Keratinocyte (primary cell): ENCODE results near the gene APOA5. TPM values are rescaled to one million over a fixed set of nuclear protein-coding genes. Genes with fewer than 3 reads are reported as not detected.

Experiments
- DNase-seq: peaks from one replicate; pipeline ENCODE4 v3.0.0-alpha.2; 2011; ENCODE audit warnings: low read depth, missing footprints, low spot score
- FAIRE-seq: peaks from 2 replicates; lab custom pipeline; 2011; peaks lifted over from hg19 to GRCh38; lab: Jason Lieb, UNC
- H2AFZ ChIP-seq: 2 replicates; pipeline ENCODE4 v1.6.0; 2012; ENCODE audit warnings: low read length, control low read depth, inconsistent platforms; ENCODE audit not compliant: control insufficient read depth
- H3K27ac ChIP-seq: 2 replicates; pipeline ENCODE4 v1.5.1; 2011; ENCODE audit warnings: low read length; ENCODE audit not compliant: control insufficient read depth, insufficient read depth
- H3K27me3 ChIP-seq: 3 replicates; pipeline ENCODE4 v1.6.0; 2011; ENCODE audit warnings: low read length; ENCODE audit not compliant: control insufficient read depth, insufficient read depth; ENCODE audit errors: extremely low read depth
- H3K36me3 ChIP-seq, 2 experiments: 2 replicates in 1 of 2; 3 replicates in 1 of 2; pipeline ENCODE4 v1.5.1; 2011; ENCODE audit warnings: low read length in 2 of 2, mild to moderate bottlenecking in 1 of 2; ENCODE audit not compliant: control insufficient read depth in 2 of 2, insufficient read depth in 2 of 2; ENCODE audit errors: extremely low read depth in 1 of 2
- H3K4me1 ChIP-seq: 3 replicates; pipeline ENCODE4 v1.5.1; 2011; ENCODE audit warnings: low read length; ENCODE audit not compliant: control insufficient read depth, insufficient read depth; ENCODE audit errors: extremely low read depth
- H3K4me2 ChIP-seq: 3 replicates; pipeline ENCODE4 v1.6.0; 2011; ENCODE audit warnings: low read depth, low read length; ENCODE audit not compliant: control insufficient read depth, insufficient read depth; ENCODE audit errors: extremely low read depth
- H3K4me3 ChIP-seq, 3 experiments: fragments of 200-600 bp in 1 of 3; sonication (generic) in 1 of 3; 2 replicates in 2 of 3; 3 replicates in 1 of 3; pipeline ENCODE4 v1.5.1; 2011 to 2016; ENCODE audit warnings: low read length in 3 of 3, mild to moderate bottlenecking in 3 of 3, control low read depth in 2 of 3, inconsistent platforms in 1 of 3, low read depth in 1 of 3, mixed read lengths in 1 of 3, mixed run types in 1 of 3, moderate library complexity in 1 of 3; ENCODE audit not compliant: control insufficient read depth in 2 of 3, insufficient read depth in 2 of 3; ENCODE audit errors: extremely low read depth in 1 of 3
- H3K79me2 ChIP-seq: 2 replicates; pipeline ENCODE4 v1.6.0; 2012; ENCODE audit warnings: low read length; ENCODE audit not compliant: control insufficient read depth, insufficient read depth
- H3K9ac ChIP-seq: 3 replicates; pipeline ENCODE4 v1.6.0; 2011; ENCODE audit warnings: low read length; ENCODE audit not compliant: control insufficient read depth, insufficient read depth; ENCODE audit errors: extremely low read depth
- H3K9me1 ChIP-seq: 3 replicates; pipeline ENCODE4 v1.6.0; 2011; ENCODE audit warnings: low read length; ENCODE audit not compliant: control insufficient read depth, insufficient read depth; ENCODE audit errors: extremely low read depth
- H3K9me3 ChIP-seq: 2 replicates; pipeline ENCODE4 v1.5.1; 2012; ENCODE audit warnings: low read depth, low read length; ENCODE audit not compliant: control insufficient read depth
- H4K20me1 ChIP-seq: 3 replicates; pipeline ENCODE4 v1.6.0; 2011; ENCODE audit warnings: low read length; ENCODE audit not compliant: control insufficient read depth, insufficient read depth; ENCODE audit errors: extremely low read depth
- CTCF ChIP-seq, 3 experiments: IDR thresholded peaks in 1 of 3; conservative IDR thresholded peaks in 1 of 3; optimal IDR thresholded peaks in 1 of 3; 2 replicates in 2 of 3; 3 replicates in 1 of 3; pipeline versions ENCODE3 to v1.5.1; 2011; ENCODE audit warnings: low read length in 3 of 3, mild to moderate bottlenecking in 3 of 3, moderate library complexity in 2 of 3, control low read depth in 1 of 3, inconsistent platforms in 1 of 3; ENCODE audit not compliant: insufficient read depth in 2 of 3; ENCODE audit errors: extremely low read depth in 1 of 3
- EZH2 ChIP-seq: IDR thresholded peaks from one replicate; pipeline ENCODE4 v1.6.1; 2012; ENCODE audit warnings: inconsistent platforms, mild to moderate bottlenecking, low read length, moderate library complexity
- dilution Hi-C: fragments of 300-500 bp; cut with MboI; formaldehyde crosslinking; loops from one replicate; pipeline ENCODE4 v1.7.0; 2020; ENCODE audit warnings: low sequenced_read_pairs; ENCODE audit not compliant: extremely low pct_ligation_motif_present
- polyA plus RNA-seq, 5 experiments: library from polyadenylated mRNA; depleted of rRNA in 3 of 5; stranded (reverse) in 3 of 5; stranded (forward) in 1 of 5; unstranded in 1 of 5; fragments of >200 nt; gene quantifications; 1 replicate in 1 of 5; 2 replicates in 3 of 5; 3 replicates in 1 of 5; pipeline versions ENCODE4 v1.2.1 to v1.2.3, GENCODE V29; 2011 to 2012; ENCODE audit warnings: missing spikeins in 2 of 5, low read depth in 1 of 5, low replicate concordance in 1 of 5

APOA5 gene
- polyA plus RNA-seq, 1 donor (not counting 4 experiments of a cell fraction or from before 2014, with no cell fraction given) = not detected

GRCh38 chr11:116833816-116834534 lies 42.3 kb upstream of the APOA5 start:
- Histone ChIP-seq H3K4me1 (peaks cover 4% of the 10 kb centered on the region), H3K4me3 (no peak overlapping the region), H4K20me1 (no peaks in the 10 kb centered on the region), H2AFZ (no peak overlapping the region), H3K9me1 (no peaks in the 10 kb centered on the region), H3K79me2 (no peaks in the 10 kb centered on the region), H3K36me3 (no peaks in the 10 kb centered on the region), H3K27me3 (no peaks in the 10 kb centered on the region), H3K27ac (no peak overlapping the region), H3K9ac (no peak overlapping the region), H3K4me2 (no peak overlapping the region), H3K9me3 (no peaks in the 10 kb centered on the region)
- no peak for TF ChIP-seq EZH2
- dilution Hi-C loops = no loop called here
- no peak for FAIRE-seq
- DNase-seq = no peak

GRCh38 chr11:116833491-116833815 lies 41.8 kb upstream of the APOA5 start:
- Histone ChIP-seq H2AFZ (no peak overlapping the region), H3K27me3 (no peaks in the 10 kb centered on the region), H3K4me1 (peaks cover 4% of the 10 kb centered on the region), H3K79me2 (no peaks in the 10 kb centered on the region), H3K9me1 (no peaks in the 10 kb centered on the region), H3K4me3 (no peak overlapping the region), H3K9ac (no peak overlapping the region), H3K36me3 (no peaks in the 10 kb centered on the region), H3K9me3 (no peaks in the 10 kb centered on the region), H4K20me1 (no peaks in the 10 kb centered on the region), H3K27ac (no peak overlapping the region), H3K4me2 (no peak overlapping the region)
- FAIRE-seq (no peak), DNase-seq (no peak)
- TF ChIP-seq EZH2 (no peak), CTCF (optimal IDR thresholded peaks at IDR 0.05 in 1 of 3, IDR thresholded peaks at IDR 0.05 in 1 of 3, conservative IDR thresholded peaks at IDR 0.05 in 1 of 3; ENCODE audit: extremely low read depth in 1 of 3, insufficient read depth in 2 of 3, low read length in 3 of 3) (no peak)
- dilution Hi-C loops = no loop called here
